Measurements from ENCODE around the gene TMEM200A. TPM values are rescaled to one million over a fixed set of nuclear protein-coding genes. Genes with fewer than 3 reads are reported as not detected.

Gene TMEM200A
- total RNA-seq, 4 donors from 2014 or later, result 0.79 to 4.4 (median 2.7) TPM

- no peak for TF ChIP-seq CTCF (IDR thresholded peaks at IDR 0.05)
- DNase-seq (ENCODE audit: low spot score) (no peak), ATAC-seq (ENCODE audit: low FRiP score) (no peak)
Measured at GRCh38 chr6:130377371-130377770, 11.6 kb downstream of the TMEM200A start.

- no peak for ATAC-seq (ENCODE audit: low FRiP score)
Measured at GRCh38 chr6:130377915-130378314, 12.1 kb downstream of the TMEM200A start.

GRCh38 chr6:130379223-130379622 lies 13.4 kb downstream of the TMEM200A start:
- DNase-seq (ENCODE audit: low spot score) (no peak), ATAC-seq (ENCODE audit: low FRiP score) (no peak)
- TF ChIP-seq CTCF (IDR thresholded peaks at IDR 0.05), result no peak

More at GRCh38 chr6:130377915-130378314, 12.1 kb downstream of the TMEM200A start:
- DNase-seq (ENCODE audit: low spot score), result no peak
- TF ChIP-seq CTCF (IDR thresholded peaks at IDR 0.05), result no peak

- no peak for TF ChIP-seq CTCF (IDR thresholded peaks at IDR 0.05)
- DNase-seq (ENCODE audit: low spot score), result no peak
- no peak for ATAC-seq (ENCODE audit: low FRiP score)
Measured at GRCh38 chr6:130381012-130381411, 15.2 kb downstream of the TMEM200A start.

GRCh38 chr6:130381459-130382380 lies 15.9 kb downstream of the TMEM200A start:
- TF ChIP-seq CTCF (IDR thresholded peaks at IDR 0.05), result no peak
- DNase-seq (ENCODE audit: low spot score) (no peak), ATAC-seq (ENCODE audit: low FRiP score) (no peak)

- TF ChIP-seq CTCF (IDR thresholded peaks at IDR 0.05), result no peak
- no peak for ATAC-seq (ENCODE audit: low FRiP score)
Measured at GRCh38 chr6:130382872-130383490, 17.2 kb downstream of the TMEM200A start.

More at GRCh38 chr6:130382872-130383490, 17.2 kb downstream of the TMEM200A start:
- DNase-seq (ENCODE audit: low spot score), result no peak

Data from omental fat pad (tissue), 4 donors.